GM06990 (cell line): ENCODE results near the gene SAMD8.
"Not testable (repeated sequence)": the region's sequence is repeated elsewhere in the genome, so short reads cannot be mapped to it uniquely, and the experiment has no call there.

ENCODE experiments used
- DNase-seq: peaks from one replicate; pipeline ENCODE4 v3.0.0-alpha.2; 2011; ENCODE audit not compliant: insufficient read length; ENCODE audit errors: extremely low read depth
- H3K27me3 ChIP-seq: replicated peaks from 2 replicates; pipeline ENCODE4 v1.6.0; 2011; ENCODE audit warnings: low read length; ENCODE audit not compliant: control insufficient read depth, insufficient read depth
- H3K36me3 ChIP-seq: 2 replicates; pipeline ENCODE4 v1.5.1; 2011; ENCODE audit warnings: low read length; ENCODE audit not compliant: control insufficient read depth, insufficient read depth
- H3K4me3 ChIP-seq: replicated peaks from 2 replicates; pipeline ENCODE4 v1.5.1; 2011; ENCODE audit warnings: low read depth, mild to moderate bottlenecking, control low read depth, low read length
- TF ChIP-seq, protein P1 (sequence below): IDR thresholded peaks from 2 replicates; pipeline ENCODE4 v1.5.1; 2011; ENCODE audit warnings: low read length, control low read depth, mild to moderate bottlenecking, inconsistent platforms; ENCODE audit not compliant: insufficient read depth, poor library complexity, severe bottlenecking

SAMD8 gene

GRCh38 chr10:75201793-75202307, 90.4 kb downstream of the SAMD8 start:
- DNase-seq, result no peak
- TF ChIP-seq, protein P1, sequence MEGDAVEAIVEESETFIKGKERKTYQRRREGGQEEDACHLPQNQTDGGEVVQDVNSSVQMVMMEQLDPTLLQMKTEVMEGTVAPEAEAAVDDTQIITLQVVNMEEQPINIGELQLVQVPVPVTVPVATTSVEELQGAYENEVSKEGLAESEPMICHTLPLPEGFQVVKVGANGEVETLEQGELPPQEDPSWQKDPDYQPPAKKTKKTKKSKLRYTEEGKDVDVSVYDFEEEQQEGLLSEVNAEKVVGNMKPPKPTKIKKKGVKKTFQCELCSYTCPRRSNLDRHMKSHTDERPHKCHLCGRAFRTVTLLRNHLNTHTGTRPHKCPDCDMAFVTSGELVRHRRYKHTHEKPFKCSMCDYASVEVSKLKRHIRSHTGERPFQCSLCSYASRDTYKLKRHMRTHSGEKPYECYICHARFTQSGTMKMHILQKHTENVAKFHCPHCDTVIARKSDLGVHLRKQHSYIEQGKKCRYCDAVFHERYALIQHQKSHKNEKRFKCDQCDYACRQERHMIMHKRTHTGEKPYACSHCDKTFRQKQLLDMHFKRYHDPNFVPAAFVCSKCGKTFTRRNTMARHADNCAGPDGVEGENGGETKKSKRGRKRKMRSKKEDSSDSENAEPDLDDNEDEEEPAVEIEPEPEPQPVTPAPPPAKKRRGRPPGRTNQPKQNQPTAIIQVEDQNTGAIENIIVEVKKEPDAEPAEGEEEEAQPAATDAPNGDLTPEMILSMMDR, result no peak

GRCh38 chr10:75202321-75203045, 91.0 kb downstream of the SAMD8 start:
- H3K4me3 ChIP-seq, result no peak overlapping the region
- TF ChIP-seq, protein P1, result no peak
- DNase-seq, result no peak
- H3K36me3 ChIP-seq, result no peaks in the 10 kb centered on the region
- no peaks in the 10 kb centered on the region for H3K27me3 ChIP-seq

More at GRCh38 chr10:75201793-75202307, 90.4 kb downstream of the SAMD8 start:
- H3K36me3 ChIP-seq, result no peaks in the 10 kb centered on the region
- H3K4me3 ChIP-seq, result no peak overlapping the region
- no peaks in the 10 kb centered on the region for H3K27me3 ChIP-seq

GRCh38 chr10:75203046-75203620, 91.7 kb downstream of the SAMD8 start:
- H3K36me3 ChIP-seq, H3K27me3 ChIP-seq, DNase-seq, H3K4me3 ChIP-seq: not testable (repeated sequence)

DNA sequence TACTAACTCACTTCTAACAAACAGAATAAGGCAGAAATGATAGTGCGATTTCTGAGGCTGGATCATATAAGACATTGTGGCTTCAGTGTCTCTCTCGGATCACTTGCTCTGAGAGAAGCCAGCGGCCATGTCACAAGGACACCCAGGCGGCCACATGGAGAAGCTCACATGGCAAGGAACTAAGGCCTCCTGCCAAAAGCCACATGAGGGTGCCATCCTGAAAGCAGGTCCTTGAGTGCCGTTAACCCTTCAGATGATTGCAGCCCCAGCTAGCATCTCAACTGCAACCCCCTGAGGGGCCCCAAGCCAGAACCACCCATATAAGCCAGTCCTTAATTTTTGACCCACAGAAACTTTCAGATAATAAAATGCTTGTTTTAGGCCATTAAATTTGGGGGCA, 92.3 kb downstream of the SAMD8 start:
- no peak for DNase-seq
- Histone ChIP-seq H3K4me3 (no peak overlapping the region), H3K27me3 (no peaks in the 10 kb centered on the region), H3K36me3 (no peaks in the 10 kb centered on the region)
- TF ChIP-seq, protein P1, result no peak

DNA sequence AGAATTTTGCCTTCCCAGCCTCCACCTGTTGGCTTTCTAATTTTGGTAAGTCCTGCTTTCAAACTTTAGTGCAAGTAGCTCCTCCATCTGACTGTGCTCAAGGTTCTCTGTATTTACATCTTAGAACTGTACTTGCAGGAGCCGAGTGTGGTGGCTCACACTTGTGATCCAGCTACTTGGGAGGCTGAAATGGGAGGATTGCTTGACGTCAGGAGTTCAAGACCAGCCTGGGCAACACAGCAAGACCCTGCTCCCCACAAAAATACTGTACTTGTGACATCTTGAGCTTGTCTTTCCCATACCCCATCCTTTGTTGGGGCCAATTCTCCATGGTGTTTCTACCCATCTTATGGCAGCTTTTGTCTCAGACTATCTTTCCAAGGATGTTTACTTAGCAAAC, 94.5 kb downstream of the SAMD8 start:
- no peaks in the 10 kb centered on the region for H3K36me3 ChIP-seq
- TF ChIP-seq, protein P1, result no peak

DNA sequence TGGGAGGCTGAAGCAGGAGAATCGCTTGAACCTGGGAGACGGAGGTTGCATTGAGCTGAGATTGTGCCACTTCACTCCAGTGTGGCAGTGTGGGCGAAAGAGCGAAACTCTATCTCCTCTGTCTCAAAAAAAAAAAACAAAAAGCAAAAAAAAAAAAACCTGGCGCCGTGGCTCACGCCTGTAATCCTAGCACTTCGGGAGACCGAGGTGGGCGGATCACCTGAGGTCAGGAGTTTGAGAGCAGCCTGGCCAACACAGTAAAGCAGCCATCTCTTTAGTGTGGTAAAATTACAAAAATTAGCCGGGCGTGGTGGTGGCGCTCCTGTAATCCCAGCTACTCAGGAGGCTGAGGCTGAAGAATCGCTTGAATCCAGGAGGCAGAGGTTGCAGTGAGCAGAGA, 95.2 kb downstream of the SAMD8 start:
- not testable (repeated sequence) for DNase-seq, H3K4me3 ChIP-seq, H3K36me3 ChIP-seq, H3K27me3 ChIP-seq

More for the DNA sequence above, 94.5 kb downstream of the SAMD8 start:
- no peak overlapping the region for H3K4me3 ChIP-seq
- no peak for DNase-seq
- no peaks in the 10 kb centered on the region for H3K27me3 ChIP-seq
